Endodermal cell (in vitro differentiated cells): Measurements from ENCODE around the gene TOMM40. TPM values are rescaled to one million over a fixed set of nuclear protein-coding genes. Genes with fewer than 3 reads are reported as not detected.
A peak's percentile ranks its signal among the peaks of the same experiment; 100 is the strongest.

ENCODE experiments used
- DNase-seq: peaks from one replicate; pipeline ENCODE4 v3.0.0-alpha.2; 2017
- H3K27ac ChIP-seq: 2 replicates; pipeline ENCODE4 v1.5.1; 2013; ENCODE audit warnings: mild to moderate bottlenecking, low read depth, low read length, moderate library complexity
- H3K27me3 ChIP-seq: 2 replicates; pipeline ENCODE4 v1.6.1; 2013; ENCODE audit warnings: mild to moderate bottlenecking, low read length, moderate library complexity; ENCODE audit not compliant: insufficient read depth, control insufficient read depth, poor library complexity, severe bottlenecking
- H3K36me3 ChIP-seq: 2 replicates; pipeline ENCODE4 v1.7.0; 2013; ENCODE audit warnings: mild to moderate bottlenecking, low read length, moderate library complexity; ENCODE audit not compliant: control insufficient read depth, insufficient read depth
- H3K4me1 ChIP-seq: one replicate; pipeline ENCODE4 v1.7.0; 2013; ENCODE audit warnings: low read length; ENCODE audit not compliant: control insufficient read depth, insufficient read depth
- H3K4me3 ChIP-seq: 2 replicates; pipeline ENCODE4 v1.5.1; 2013; ENCODE audit warnings: mild to moderate bottlenecking, low read length, moderate library complexity
- H3K9ac ChIP-seq: 2 replicates; pipeline ENCODE4 v1.6.1; 2013; ENCODE audit warnings: mild to moderate bottlenecking, low read length, moderate library complexity; ENCODE audit not compliant: poor library complexity, severe bottlenecking; ENCODE audit errors: extremely low read depth
- H3K9me3 ChIP-seq: 2 replicates; pipeline ENCODE4 v1.6.1; 2013; ENCODE audit warnings: mild to moderate bottlenecking, low read length, moderate library complexity; ENCODE audit not compliant: control insufficient read depth
- H3K27ac Mint-ChIP-seq: 2 replicates; pipeline ENCODE4 v1.8.0; 2020; ENCODE audit warnings: mixed read lengths
- H3K27me3 Mint-ChIP-seq: 2 replicates; pipeline ENCODE4 v1.8.0; 2021; ENCODE audit warnings: mild to moderate bottlenecking, mixed read lengths; ENCODE audit not compliant: insufficient read depth
- H3K36me3 Mint-ChIP-seq: 2 replicates; pipeline ENCODE4 v1.8.0; 2020; ENCODE audit warnings: low read depth, mixed read lengths
- H3K4me1 Mint-ChIP-seq: 2 replicates; pipeline ENCODE4 v1.8.0; 2020; ENCODE audit warnings: mixed read lengths
- H3K4me3 Mint-ChIP-seq: 2 replicates; pipeline ENCODE4 v1.8.0; 2020; ENCODE audit warnings: mild to moderate bottlenecking, moderate library complexity, mixed read lengths
- H3K9me3 Mint-ChIP-seq: 2 replicates; pipeline ENCODE4 v1.8.0; 2020; ENCODE audit warnings: mild to moderate bottlenecking, mixed read lengths
- CTCF ChIP-seq: fragments of 200-600 bp; sonication (generic); conservative IDR thresholded peaks from 2 replicates; pipeline ENCODE4 v1.5.0; 2021; ENCODE audit warnings: antibody characterized with exemption, mild to moderate bottlenecking
- WGBS, 2 experiments: methylation state at CpG; one replicate each; pipeline versions ENCODE4 v1.1.5 to v1.1.7; 2013; ENCODE audit warnings: missing lambda C conversion rate in 2 of 2, mixed read lengths in 1 of 2; ENCODE audit not compliant: insufficient coverage in 1 of 2, insufficient read length in 1 of 2; 5-methylcytosine and 5-hydroxymethylcytosine counted together
- total RNA-seq, 2 donors: library from RNA; stranded (reverse); fragmentation: NEBNext Ultra II Directional in 1 of 2; extraction: Animal tissue kit (Norgen Biotek cat#: 25700) in 1 of 2; gene quantifications; 2 replicates in 1 of 2; 3 replicates in 1 of 2; pipeline ENCODE4 v1.2.1, GENCODE V29; 2021

TOMM40 gene
- total RNA-seq, 2 donors from 2014 or later: 88.1 to 93.8 TPM

GRCh38 chr19:44949550-44949949, 58.5 kb downstream of the TOMM40 start:
- 81 to 100% methylated on average over 3 to 9 of the region's 9 CpGs for WGBS, 2 experiments
- Histone ChIP-seq H3K9me3 (no peaks in the 10 kb centered on the region), H3K4me1 (no peaks in the 10 kb centered on the region), H3K9ac (no peak overlapping the region), H3K36me3 (no peaks in the 10 kb centered on the region), H3K27ac (no peak overlapping the region), H3K4me3 (no peak overlapping the region), H3K27me3 (no peaks in the 10 kb centered on the region)
- H3K27me3 Mint-ChIP-seq: no peaks in the 10 kb centered on the region
- no peak for TF ChIP-seq CTCF
- H3K9me3 Mint-ChIP-seq: no peaks in the 10 kb centered on the region
- peaks cover 1% of the 10 kb centered on the region for H3K36me3 Mint-ChIP-seq
- H3K27ac Mint-ChIP-seq: no peak overlapping the region
- peaks cover 3% of the 10 kb centered on the region for H3K4me1 Mint-ChIP-seq
- no peak overlapping the region for H3K4me3 Mint-ChIP-seq
- DNase-seq: no peak

- DNase-seq: peak; percentile 85
- Mint-ChIP-seq H3K36me3 (peaks cover 1% of the 10 kb centered on the region), H3K4me1 (peaks cover 12% of the 10 kb centered on the region), H3K4me3 (no peak overlapping the region), H3K27me3 (no peaks in the 10 kb centered on the region), H3K9me3 (no peaks in the 10 kb centered on the region), H3K27ac (peak overlapping the region; percentile 87)
- H3K9ac ChIP-seq: no peak overlapping the region
- no peak overlapping the region for H3K4me3 ChIP-seq
- peak; percentile 96 for TF ChIP-seq CTCF
- H3K27me3 ChIP-seq: no peaks in the 10 kb centered on the region
- H3K4me1 ChIP-seq: peaks cover 4% of the 10 kb centered on the region
- no peaks in the 10 kb centered on the region for H3K9me3 ChIP-seq
- no peaks in the 10 kb centered on the region for H3K36me3 ChIP-seq
- H3K27ac ChIP-seq: no peak overlapping the region
- 63 to 64% methylated on average over 12 to 13 of the region's 13 CpGs for WGBS, 2 experiments
Observed at GRCh38 chr19:44951179-44952159, 60.4 kb downstream of the TOMM40 start.

Other genes with a start within 250 kb of the TOMM40 start
- 10 to 100 TPM; 21.2 to 31.6 TPM for gene PVR, start 247.3 kb upstream of the TOMM40 start, total RNA-seq
- gene CEACAM19, start 219.8 kb upstream of the TOMM40 start, total RNA-seq: 1 to 10 TPM; 2.2 to 2.8 TPM
- gene CEACAM16, start 192.1 kb upstream of the TOMM40 start, total RNA-seq: not detected
- gene BCL3, start 142.5 kb upstream of the TOMM40 start, total RNA-seq: 1 to 10 TPM; 1.8 to 6.2 TPM
- 10 to 100 TPM in 1 of 2 donors, 1 to 10 TPM in 1; 6.6 to 15.5 TPM for gene CBLC, start 113.4 kb upstream of the TOMM40 start, total RNA-seq
- gene BCAM, start 82.2 kb upstream of the TOMM40 start, total RNA-seq: 10 to 100 TPM; 62.9 to 64.0 TPM
- 100 to 1,000 TPM; 248 to 260 TPM for gene NECTIN2, start 45.0 kb upstream of the TOMM40 start, total RNA-seq
- 1,000 to 10,000 TPM; 2,216 to 2,598 TPM for gene APOE, start 14.5 kb downstream of the TOMM40 start, total RNA-seq
- 1,000 to 10,000 TPM in 1 of 2 donors, 100 to 1,000 TPM in 1; 914 to 1,040 TPM for gene APOC1, start 23.4 kb downstream of the TOMM40 start, total RNA-seq
- not detected for gene APOC4, start 51.0 kb downstream of the TOMM40 start, total RNA-seq
- gene APOC2, start 54.8 kb downstream of the TOMM40 start, total RNA-seq: under 1 TPM in 1 of 2 donors, not detected in 1; 0.70 TPM
- 10 to 100 TPM; 82.7 to 94.4 TPM for gene CLPTM1, start 64.1 kb downstream of the TOMM40 start, total RNA-seq
- gene RELB, start 110.2 kb downstream of the TOMM40 start, total RNA-seq: 10 to 100 TPM in 1 of 2 donors, 1 to 10 TPM in 1; 9.5 to 14.5 TPM
- gene CLASRP, start 147.8 kb downstream of the TOMM40 start, total RNA-seq: 10 to 100 TPM; 67.1 to 90.3 TPM
- 1 to 10 TPM; 2.1 to 8.5 TPM for gene ZNF296, start 185.2 kb downstream of the TOMM40 start, total RNA-seq
- gene GEMIN7, start 188.0 kb downstream of the TOMM40 start, total RNA-seq: 10 to 100 TPM; 56.3 to 56.6 TPM
- 10 to 100 TPM; 23.6 to 32.5 TPM for gene PPP1R37, start 201.9 kb downstream of the TOMM40 start, total RNA-seq